Measurements from ENCODE around the gene CTNNA2.

The CTNNA2 gene

GRCh38 chr2:79860228-79861058 lies 347.6 kb downstream of the CTNNA2 start:
- peak; percentile 62 for DNase-seq

DNA sequence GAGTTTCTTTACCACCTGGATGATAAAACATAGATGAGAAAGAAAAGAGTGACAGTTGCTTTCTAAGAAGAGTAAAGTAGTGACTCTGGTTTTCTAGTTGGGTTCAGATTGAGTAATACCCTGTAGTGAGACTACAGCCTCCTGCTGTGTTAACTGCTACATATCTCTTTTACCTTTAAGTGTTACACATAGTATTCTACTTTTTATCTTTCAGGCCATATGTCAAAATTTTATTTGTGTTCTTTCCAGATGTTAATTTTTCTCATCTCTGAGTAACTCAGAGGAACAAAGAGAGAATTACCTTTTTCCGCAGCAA lies 348.2 kb downstream of the CTNNA2 start:
- peak; percentile 58 for DNase-seq

DNA sequence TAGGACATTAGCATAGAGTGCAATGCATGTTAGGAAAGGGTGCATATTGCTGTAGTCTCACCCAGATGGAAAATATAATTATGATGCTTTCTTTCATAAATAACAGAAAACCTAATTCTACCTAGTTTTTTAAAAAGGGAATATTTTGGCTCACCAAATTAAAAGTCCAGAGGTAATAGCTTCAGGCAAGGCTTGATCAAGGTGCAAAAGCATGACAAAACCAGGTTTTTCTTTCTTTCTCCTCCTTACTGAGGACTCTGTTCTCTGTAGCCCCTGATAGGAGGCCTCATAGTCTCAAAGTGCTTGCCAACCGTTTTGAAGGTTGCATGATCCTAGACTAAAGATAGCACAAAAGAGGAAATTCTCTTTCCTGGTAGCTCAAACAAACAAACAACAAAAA lies 349.9 kb downstream of the CTNNA2 start:
- no peak for DNase-seq

- DNase-seq = no peak
These were observed 359.8 kb downstream of the CTNNA2 start for GRCh38 chr2:79872656-79873055.

DNA sequence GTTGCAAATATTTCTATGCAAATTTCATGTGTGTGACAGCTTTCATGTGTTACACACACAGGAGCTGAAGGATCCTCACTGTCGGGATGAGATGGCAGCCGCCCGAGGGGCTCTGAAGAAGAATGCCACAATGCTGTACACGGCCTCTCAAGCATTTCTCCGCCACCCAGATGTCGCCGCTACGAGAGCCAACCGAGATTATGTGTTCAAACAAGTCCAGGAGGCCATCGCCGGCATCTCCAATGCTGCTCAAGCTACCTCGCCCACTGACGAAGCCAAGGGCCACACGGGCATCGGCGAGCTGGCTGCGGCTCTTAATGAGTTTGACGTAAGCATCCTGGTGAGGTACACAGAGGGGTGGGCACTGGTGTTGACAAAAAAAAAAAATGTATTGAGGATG lies 361.2 kb downstream of the CTNNA2 start:
- DNase-seq = no peak

DNA sequence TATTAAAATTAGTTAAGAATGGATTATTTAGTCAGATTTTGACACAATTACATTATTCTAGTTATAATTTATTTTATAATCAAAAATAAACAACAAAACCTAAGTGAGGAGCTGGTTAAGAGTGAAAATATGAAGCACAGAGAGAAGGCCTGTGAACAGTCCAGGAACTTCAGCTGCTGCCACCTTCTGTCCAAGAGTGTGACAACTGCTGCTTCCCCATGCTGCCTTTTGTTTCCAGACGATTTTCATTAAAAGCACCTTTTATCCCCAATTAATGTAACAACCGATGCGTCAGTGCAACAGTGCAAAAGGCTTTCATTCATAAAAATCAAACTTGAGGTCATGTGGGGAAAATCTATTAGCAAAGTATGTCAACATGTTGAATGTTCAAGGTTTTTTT lies 363.6 kb downstream of the CTNNA2 start:
- DNase-seq = peak; percentile 56

DNA sequence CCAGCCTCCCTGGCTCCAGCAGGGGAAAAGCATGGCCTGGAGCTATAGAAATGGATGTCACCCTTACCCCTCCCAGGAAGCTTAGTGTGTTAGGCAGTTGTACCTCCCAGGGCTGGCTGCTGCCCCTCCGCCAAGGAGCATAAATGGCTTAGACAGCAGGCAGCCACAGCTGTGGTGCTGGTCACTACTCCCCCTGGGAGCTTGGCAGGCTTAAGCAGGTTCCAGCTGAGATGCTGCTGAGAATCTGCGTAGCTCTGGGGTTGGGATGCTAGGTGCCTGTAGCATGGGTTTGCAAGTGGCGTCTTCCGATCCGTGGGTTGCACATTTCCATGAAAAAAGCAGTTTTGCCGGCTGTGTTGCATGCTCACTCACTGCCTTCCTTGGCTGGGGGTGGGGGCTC lies 369.7 kb downstream of the CTNNA2 start:
- peak; percentile 46 for DNase-seq

- peak; percentile 57 for DNase-seq
These were observed 375.0 kb downstream of the CTNNA2 start for GRCh38 chr2:79887747-79888374.

GRCh38 chr2:79892123-79892522 lies 379.3 kb downstream of the CTNNA2 start:
- peak; percentile 35 for DNase-seq

DNA sequence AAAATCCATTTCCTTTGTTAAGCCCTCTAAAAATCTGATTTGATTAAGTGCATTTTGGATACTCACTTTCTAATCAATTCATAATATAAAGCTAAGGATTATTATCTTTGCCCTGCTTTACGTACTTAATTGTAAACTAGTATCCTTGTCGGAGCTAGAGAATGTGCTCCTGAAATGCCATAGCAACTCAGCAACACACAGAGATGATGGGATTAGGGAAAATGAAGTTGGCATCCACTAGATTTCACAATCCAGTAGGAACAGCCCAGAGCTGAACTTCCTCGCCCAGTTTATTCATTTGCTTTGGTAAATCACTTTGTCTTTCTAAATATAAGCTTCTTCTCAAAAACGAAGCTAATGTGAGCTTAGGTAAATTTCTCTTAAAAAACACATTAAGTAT lies 386.3 kb downstream of the CTNNA2 start:
- DNase-seq = no peak

DNA sequence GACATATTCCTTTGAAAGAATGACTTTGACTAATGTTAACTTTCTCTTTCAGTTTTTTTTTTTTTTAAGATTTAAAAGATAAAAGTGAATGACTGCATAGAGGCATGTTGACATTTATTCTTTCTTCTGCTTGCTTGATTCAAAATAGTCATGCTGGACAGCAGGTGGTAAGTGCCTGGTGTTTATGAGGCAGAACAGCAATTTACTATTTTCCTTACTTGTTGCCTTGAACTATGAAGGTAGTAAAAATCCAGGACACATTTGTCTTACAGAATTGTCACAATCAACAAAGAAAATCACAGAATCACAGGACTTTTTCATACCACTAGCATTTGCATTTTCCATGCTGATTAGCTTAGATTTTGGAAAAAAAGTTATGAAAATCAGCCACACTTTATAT lies 388.3 kb downstream of the CTNNA2 start:
- DNase-seq = peak; percentile 66

DNA sequence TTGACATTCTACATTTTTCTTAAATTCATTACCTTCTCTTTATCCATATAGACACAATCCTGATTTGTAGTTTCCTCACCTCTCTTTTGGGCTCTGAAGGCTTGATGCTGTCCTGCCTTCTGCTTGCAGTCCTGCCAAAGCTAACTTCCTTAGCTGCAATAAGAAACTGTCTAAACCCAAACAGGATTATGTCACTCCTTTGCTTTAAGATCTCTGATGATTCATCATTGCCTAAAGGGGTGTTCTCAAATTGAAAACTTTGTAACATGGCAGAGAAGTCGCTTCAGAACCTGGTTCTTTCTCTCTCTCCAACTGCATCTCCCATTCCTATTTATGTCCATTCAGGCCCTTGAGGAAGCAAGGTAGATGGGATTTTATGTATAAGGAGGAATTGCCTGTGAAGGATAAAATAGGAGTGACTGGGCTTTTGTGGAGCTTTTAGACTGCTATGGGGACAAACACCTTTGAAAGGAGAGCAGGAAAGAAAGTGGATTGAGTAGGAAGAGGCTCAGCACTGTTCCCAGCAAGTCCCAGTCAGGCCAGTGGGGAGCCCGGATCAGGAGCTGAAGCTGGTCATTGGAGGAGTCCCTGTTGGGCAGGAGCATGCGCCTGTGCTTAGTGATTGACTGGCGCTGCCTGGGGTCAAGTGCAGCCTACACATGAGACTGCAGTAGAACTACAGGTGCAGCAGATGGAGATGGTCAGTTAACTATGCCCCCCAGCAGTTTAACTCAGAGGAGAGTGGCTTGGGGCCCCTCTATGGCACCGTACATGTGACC lies 390.6 kb downstream of the CTNNA2 start:
- DNase-seq = no peak

- DNase-seq = no peak
These were observed 393.5 kb downstream of the CTNNA2 start for GRCh38 chr2:79906139-79906890.

DNA sequence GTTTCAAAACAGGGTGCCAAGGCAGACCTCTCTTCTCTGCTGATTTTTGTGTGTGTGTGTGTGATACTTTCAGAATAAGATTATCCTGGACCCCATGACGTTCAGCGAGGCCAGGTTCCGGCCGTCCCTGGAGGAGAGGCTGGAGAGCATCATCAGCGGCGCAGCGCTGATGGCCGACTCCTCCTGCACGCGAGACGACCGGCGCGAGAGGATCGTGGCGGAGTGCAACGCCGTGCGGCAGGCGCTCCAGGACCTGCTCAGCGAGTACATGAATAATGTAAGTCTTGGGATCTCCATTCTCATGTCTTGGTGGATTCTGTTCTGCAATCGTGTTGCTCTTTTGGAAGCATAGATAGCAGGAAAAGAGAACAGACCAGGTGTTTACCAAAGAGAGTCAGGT lies 396.7 kb downstream of the CTNNA2 start:
- DNase-seq = no peak

DNA sequence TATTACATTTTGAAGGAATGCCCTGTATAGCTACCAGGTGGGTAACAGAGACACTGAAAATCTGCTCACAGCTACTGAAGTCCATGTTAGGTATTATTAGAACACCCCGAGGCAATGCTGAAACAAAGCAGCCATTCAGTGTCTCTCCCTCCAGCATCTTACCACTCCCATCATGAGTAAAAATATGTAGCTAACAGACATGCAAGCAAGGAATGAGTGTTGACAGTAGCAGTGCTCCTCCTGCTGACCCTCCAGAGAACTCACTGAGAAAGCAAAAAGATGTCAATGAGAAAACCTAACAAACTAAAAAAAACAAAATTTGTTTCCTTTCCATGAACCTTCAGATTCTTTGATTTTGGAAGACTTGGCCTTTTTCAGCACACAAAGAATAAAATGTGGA lies 397.8 kb downstream of the CTNNA2 start:
- DNase-seq = peak; percentile 4

DNA sequence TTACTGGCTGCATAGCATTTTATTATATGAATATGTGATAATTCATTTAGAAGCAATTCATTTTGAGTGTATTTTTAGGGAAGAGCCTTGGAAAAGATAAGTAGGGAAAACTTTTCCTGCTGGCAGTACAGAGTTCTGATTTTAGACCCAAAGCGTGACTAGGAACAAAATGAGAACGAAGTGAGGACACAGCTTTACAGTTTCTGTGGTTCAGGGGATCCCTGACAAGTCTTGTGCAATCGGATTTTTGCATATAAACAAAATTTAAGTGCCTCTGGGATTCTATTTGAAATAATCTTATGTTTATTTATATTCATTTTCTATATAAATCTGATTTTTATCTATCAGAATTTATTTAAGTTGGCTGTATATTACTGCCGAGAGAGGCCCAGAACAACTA lies 402.6 kb downstream of the CTNNA2 start:
- no peak for DNase-seq

- no peak for DNase-seq
These were observed 403.4 kb downstream of the CTNNA2 start for GRCh38 chr2:79916285-79916684.

GRCh38 chr2:79920512-79921076 lies 407.7 kb downstream of the CTNNA2 start:
- no peak for DNase-seq

DNA sequence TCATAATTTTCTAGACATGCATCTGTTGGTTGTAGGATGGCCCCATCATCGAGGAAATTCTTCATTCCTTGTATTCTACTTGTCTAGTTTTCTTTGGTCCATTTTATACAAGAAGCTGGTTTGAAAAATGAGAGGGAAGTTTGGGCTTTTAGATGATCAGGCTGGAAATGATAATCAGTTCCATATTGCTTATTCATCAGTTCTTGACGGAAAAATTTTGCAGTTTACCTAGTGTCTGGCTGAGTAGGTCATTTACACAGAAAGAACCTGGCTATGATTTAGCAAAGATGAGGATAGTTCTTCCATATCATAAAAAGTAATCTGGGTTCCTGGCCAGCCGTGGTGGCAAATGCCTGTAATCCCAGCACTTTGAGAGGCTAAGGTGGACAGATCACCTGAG lies 416.8 kb downstream of the CTNNA2 start:
- no peak for DNase-seq

GRCh38 chr2:79935046-79935732 lies 422.3 kb downstream of the CTNNA2 start:
- no peak for DNase-seq

- peak; percentile 78 for DNase-seq
These were observed 423.2 kb downstream of the CTNNA2 start for GRCh38 chr2:79935771-79936657.
